Activated B cell treated with CpG ODN at 0.5 μM for 24 hours (primary cell): ENCODE measurements around the gene TMEM134. TPM values are rescaled to one million over a fixed set of nuclear protein-coding genes. Genes with fewer than 3 reads are reported as not detected.
A peak's percentile ranks its signal among the peaks of the same experiment; 100 is the strongest.

ENCODE experiments used
- ATAC-seq: fragments of 200-7000 bp; cut with Tn5 transposase; one replicate; pipeline ENCODE4 v1.10.0; 2021; ENCODE audit warnings: low read depth, mild to moderate bottlenecking, moderate library complexity
- CTCF ChIA-PET: fragments of 350-600 bp; sonication (Branson Sonifier 250); formaldehyde crosslinking; loops from one replicate; lab custom pipeline; 2021; ENCODE audit warnings: antibody characterized with exemption; lab: Charles Lee
- POLR2A ChIA-PET: fragments of 350-600 bp; sonication (Branson Sonifier 250); formaldehyde crosslinking; loops from one replicate; lab custom pipeline; 2021; ENCODE audit warnings: antibody characterized with exemption; lab: Charles Lee
- DNase-seq: peaks from one replicate; pipeline ENCODE4 v3.0.0; 2022
- H3K27ac Mint-ChIP-seq: one replicate; pipeline ENCODE4 v1.8.0; 2020; ENCODE audit warnings: mixed read lengths
- H3K27me3 Mint-ChIP-seq: one replicate; pipeline ENCODE4 v1.8.0; 2021; ENCODE audit warnings: mixed read lengths
- H3K36me3 Mint-ChIP-seq: one replicate; pipeline ENCODE4 v1.8.0; 2021; ENCODE audit warnings: low read depth, mixed read lengths
- H3K4me1 Mint-ChIP-seq: one replicate; pipeline ENCODE4 v1.8.0; 2021; ENCODE audit warnings: mixed read lengths
- H3K4me3 Mint-ChIP-seq: one replicate; pipeline ENCODE4 v1.8.0; 2020; ENCODE audit warnings: mild to moderate bottlenecking, mixed read lengths
- H3K9me3 Mint-ChIP-seq: one replicate; pipeline ENCODE4 v1.8.0; 2020; ENCODE audit warnings: mixed read lengths
- CTCF ChIP-seq: fragments of 200-600 bp; IDR thresholded peaks from one replicate; pipeline ENCODE4 v1.8.0; 2022; ENCODE audit warnings: antibody characterized with exemption, mild to moderate bottlenecking
- intact Hi-C: fragments of 100-400 bp; cut with micrococcal nuclease; formaldehyde crosslinking; loops from one replicate; pipeline ENCODE4 v1.15.1; 2024
- total RNA-seq: library from RNA; stranded (reverse); gene quantifications from 2 replicates; pipeline ENCODE4 v1.2.3, GENCODE V29; 2022

TMEM134 gene
- total RNA-seq, 1 donor from 2014 or later = 83.5 TPM

GRCh38 chr11:67423891-67424613 lies 45.0 kb downstream of the TMEM134 start:
- intact Hi-C loops = no loop called here
- TF ChIP-seq CTCF = no peak
- no peak for ATAC-seq
- DNase-seq = no peak
- ChIA-PET CTCF (interaction anchor here (1.1 to 1.3 kb wide), 2 partner anchors 12 to 23 kb away, joined by 3 read pairs; partner anchors contain the start of gene PPP1CA), POLR2A (interaction anchor here (0.6 to 18.3 kb wide), 8 partner anchors 9 to 44 kb away, joined by 3 to 693 read pairs (median 6); partner anchors contain the start of genes PPP1CA, PTPRCAP, RAD9A and TBC1D10C)
- peaks cover 36% of the 10 kb centered on the region for H3K4me1 Mint-ChIP-seq
- no peak overlapping the region for H3K4me3 Mint-ChIP-seq
- H3K36me3 Mint-ChIP-seq = peaks cover 7% of the 10 kb centered on the region
- no peak overlapping the region for H3K27ac Mint-ChIP-seq
- no peaks in the 10 kb centered on the region for H3K27me3 Mint-ChIP-seq
- no peaks in the 10 kb centered on the region for H3K9me3 Mint-ChIP-seq

DNA sequence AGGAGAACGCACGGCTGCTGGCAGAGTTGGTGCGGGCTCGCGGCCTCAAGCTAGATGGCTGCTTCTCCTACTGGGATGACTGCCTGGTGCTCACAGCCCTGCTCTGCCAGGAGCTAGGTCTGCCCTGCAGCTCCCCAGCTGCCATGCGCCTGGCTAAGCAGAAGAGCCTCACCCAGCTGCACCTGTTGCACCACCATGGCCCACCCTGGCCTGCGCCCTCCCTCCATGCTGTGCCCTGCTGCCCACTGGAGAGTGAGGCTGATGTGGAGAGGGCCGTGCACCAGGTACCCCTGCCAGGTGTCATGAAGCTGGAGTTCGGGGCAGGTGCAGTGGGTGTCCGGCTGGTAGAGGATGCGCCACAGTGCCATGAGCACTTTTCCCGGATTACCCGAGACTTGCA lies 45.6 kb downstream of the TMEM134 start:
- Mint-ChIP-seq H3K36me3 (peaks cover 3% of the 10 kb centered on the region), H3K4me1 (peaks cover 38% of the 10 kb centered on the region), H3K27ac (no peak overlapping the region), H3K9me3 (no peaks in the 10 kb centered on the region), H3K4me3 (no peak overlapping the region), H3K27me3 (no peaks in the 10 kb centered on the region)
- no peak for TF ChIP-seq CTCF
- intact Hi-C loops = no loop called here
- ChIA-PET POLR2A (interaction anchor here (0.6 to 13.9 kb wide), 6 partner anchors 12 to 45 kb away, joined by 3 to 404 read pairs (median 6); partner anchors contain the start of genes PPP1CA, PTPRCAP and TBC1D10C), CTCF (interaction anchor here (1.1 to 1.3 kb wide), 2 partner anchors 13 to 22 kb away, joined by 3 read pairs; partner anchors contain the start of gene PPP1CA)
- no peak for DNase-seq
- no peak for ATAC-seq

GRCh38 chr11:67422891-67423290 lies 46.2 kb downstream of the TMEM134 start:
- ATAC-seq (no peak), DNase-seq (no peak)
- ChIA-PET CTCF (interaction anchor here (1.1 kb wide), 1 partner anchor 13 kb away, joined by 3 read pairs; no protein-coding TSS in a partner anchor), POLR2A (interaction anchor here (1.3 to 13.9 kb wide), 5 partner anchors 12 to 45 kb away, joined by 3 to 404 read pairs (median 9); partner anchors contain the start of genes PPP1CA, PTPRCAP and TBC1D10C)
- H3K4me3 Mint-ChIP-seq = peak overlapping the region; percentile 32
- intact Hi-C loops = no loop called here
- no peak overlapping the region for H3K27ac Mint-ChIP-seq
- H3K9me3 Mint-ChIP-seq = no peaks in the 10 kb centered on the region
- TF ChIP-seq CTCF = no peak
- H3K4me1 Mint-ChIP-seq = peaks cover 39% of the 10 kb centered on the region
- no peaks in the 10 kb centered on the region for H3K36me3 Mint-ChIP-seq
- H3K27me3 Mint-ChIP-seq = no peaks in the 10 kb centered on the region

GRCh38 chr11:67421430-67422031 lies 47.5 kb downstream of the TMEM134 start:
- CTCF ChIA-PET = interaction anchor here (1.0 to 5.0 kb wide), 3 partner anchors 10 to 18 kb away, joined by 3 to 53 read pairs (median 3); partner anchors contain the start of genes PPP1CA and TBC1D10C
- no peak for ATAC-seq
- H3K27ac Mint-ChIP-seq = peak overlapping the region; percentile 77
- intact Hi-C loops = loop anchor here (1.0 to 2.0 kb wide), 3 partner anchors 15 to 43 kb away; partner anchors contain the start of gene PTPRCAP
- no peak for DNase-seq
- TF ChIP-seq CTCF = no peak
- no peaks in the 10 kb centered on the region for H3K9me3 Mint-ChIP-seq
- POLR2A ChIA-PET = interaction anchor here (0.6 to 13.9 kb wide), 12 partner anchors 10 to 193 kb away, joined by 3 to 404 read pairs (median 12); partner anchors contain the start of genes PPP1CA, PTPRCAP, RAD9A and RPS6KB2
- no peaks in the 10 kb centered on the region for H3K36me3 Mint-ChIP-seq
- H3K4me3 Mint-ChIP-seq = peak overlapping the region; percentile 74
- peaks cover 45% of the 10 kb centered on the region for H3K4me1 Mint-ChIP-seq
- H3K27me3 Mint-ChIP-seq = no peaks in the 10 kb centered on the region
